ENCODE data around the gene GNA12.

GRCh38 chr7:2759736-2760097 lies 84.4 kb downstream of the GNA12 start:
- no peak for TF ChIP-seq SMC3 (IDR thresholded peaks at IDR 0.05; ENCODE audit: low read depth, low read length)
- TF ChIP-seq CTCF (conservative IDR thresholded peaks at IDR 0.05; ENCODE audit: low read depth, low read length): no peak
- no peak for TF ChIP-seq RFX5 (IDR thresholded peaks at IDR 0.05; ENCODE audit: low read depth, low read length)
- TF ChIP-seq RCOR1 (IDR thresholded peaks at IDR 0.05; ENCODE audit: insufficient replicate concordance, low read length): no peak
- no peak for TF ChIP-seq FOS (IDR thresholded peaks at IDR 0.05; ENCODE audit: low read depth, low read length)
- TF ChIP-seq POLR2A (IDR thresholded peaks at IDR 0.05; ENCODE audit: low read depth, low read length): no peak
- TF ChIP-seq NFE2L2 (IDR thresholded peaks at IDR 0.05; ENCODE audit: low read depth, low read length): no peak

Data from IMR-90 (cell line).